OCI-LY7 (cell line): ENCODE measurements around the gene GALNT9. TPM values are rescaled to one million over a fixed set of nuclear protein-coding genes. Genes with fewer than 3 reads are reported as not detected.

Experiments used
- BruUV-seq: library from RNA; stranded (reverse); fragments of 400-500 nt; replicated peaks from 2 replicates; lab custom pipeline; 2021; lab: Mats Ljungman, UMichigan
- CTCF ChIA-PET: fragments of 300-600 bp; sonication (Branson Sonifier 250); formaldehyde crosslinking; loops from one replicate; lab custom pipeline; 2022; ENCODE audit warnings: antibody characterized with exemption; ENCODE audit not compliant: unreplicated experiment; lab: Charles Lee
- POLR2A ChIA-PET: fragments of 300-600 bp; sonication (Branson Sonifier 250); formaldehyde crosslinking; loops from one replicate; lab custom pipeline; 2022; ENCODE audit warnings: antibody characterized with exemption; lab: Charles Lee
- DNase-seq: peaks from one replicate; pipeline ENCODE4 v3.0.0-alpha.2; 2015; ENCODE audit warnings: low spot score
- H2AFZ ChIP-seq: fragments of 200-600 bp; sonication (generic), shearing (Covaris generic); 2 replicates; pipeline ENCODE4 v1.6.1; 2014; ENCODE audit warnings: mild to moderate bottlenecking, antibody characterized with exemption, low read length, moderate library complexity
- H3K27ac ChIP-seq: fragments of 200-600 bp; sonication (generic); 2 replicates; pipeline ENCODE4 v1.5.1; 2014; ENCODE audit warnings: mixed run types, low read depth, mild to moderate bottlenecking, moderate library complexity, low read length, inconsistent platforms; ENCODE audit not compliant: poor library complexity, severe bottlenecking
- H3K36me3 ChIP-seq: fragments of 200-600 bp; sonication (generic); 2 replicates; pipeline ENCODE4 v1.6.1; 2014; ENCODE audit warnings: mild to moderate bottlenecking, antibody characterized with exemption, low read length, moderate library complexity, mixed read lengths; ENCODE audit not compliant: insufficient read depth
- H3K4me1 ChIP-seq: fragments of 200-600 bp; sonication (generic); 2 replicates; pipeline ENCODE4 v1.5.1; 2014; ENCODE audit warnings: mild to moderate bottlenecking, low read length; ENCODE audit not compliant: insufficient read depth, poor library complexity, severe bottlenecking
- H3K4me2 ChIP-seq: fragments of 200-600 bp; sonication (generic); 2 replicates; pipeline ENCODE4 v1.6.1; 2014; ENCODE audit warnings: mild to moderate bottlenecking, low read length
- H3K4me3 ChIP-seq: fragments of 200-600 bp; sonication (generic); 2 replicates; pipeline ENCODE4 v1.5.1; 2014; ENCODE audit warnings: mild to moderate bottlenecking, low read depth, low read length; ENCODE audit not compliant: poor library complexity, severe bottlenecking
- H3K79me2 ChIP-seq: fragments of 200-600 bp; sonication (generic); 2 replicates; pipeline ENCODE4 v1.6.1; 2016; ENCODE audit warnings: low read depth, mild to moderate bottlenecking, low read length, moderate library complexity, mixed read lengths; ENCODE audit not compliant: insufficient read depth
- H3K9me2 ChIP-seq: fragments of 200-600 bp; sonication (generic); 2 replicates; pipeline ENCODE4 v1.6.1; 2016; ENCODE audit warnings: mild to moderate bottlenecking, low read length, mixed read lengths; ENCODE audit not compliant: insufficient read depth
- H3K9me3 ChIP-seq: fragments of 200-600 bp; sonication (generic); 2 replicates; pipeline ENCODE4 v1.6.1; 2014; ENCODE audit warnings: mild to moderate bottlenecking, mixed run types, low read length, mixed read lengths
- H4K20me1 ChIP-seq: fragments of 200-600 bp; sonication (generic); 2 replicates; pipeline ENCODE4 v1.6.1; 2014; ENCODE audit warnings: mild to moderate bottlenecking, antibody characterized with exemption, low read length, moderate library complexity, mixed read lengths; ENCODE audit not compliant: insufficient read depth
- CTCF ChIP-seq: fragments of 200-600 bp; sonication (generic); conservative IDR thresholded peaks from 2 replicates; pipeline ENCODE4 v1.5.1; 2014; ENCODE audit warnings: mild to moderate bottlenecking, antibody characterized with exemption, low read length, moderate library complexity, mixed read lengths
- EZH2phosphoT487 ChIP-seq: fragments of 200-600 bp; sonication (generic); IDR thresholded peaks from 2 replicates; pipeline ENCODE4 v1.6.1; 2018; ENCODE audit warnings: low read depth, borderline replicate concordance, mild to moderate bottlenecking, mixed run types, antibody characterized with exemption, low read length, moderate library complexity, mixed read lengths
- intact Hi-C: fragments of 100-400 bp; cut with micrococcal nuclease; formaldehyde crosslinking; loops from one replicate; pipeline ENCODE4 v1.10.0; 2022; ENCODE audit not compliant: unreplicated experiment
- total RNA-seq, 2 experiments: library from RNA; depleted of rRNA in 1 of 2; stranded (reverse); fragments of >200 nt in 1 of 2; shearing (Covaris generic) in 1 of 2; gene quantifications; 2 replicates each; pipeline ENCODE4 v1.2.3, GENCODE V29; 2014 to 2022

The GALNT9 gene
- total RNA-seq, 2 experiments from 2014 or later, result 0.28 TPM; not detected in 1

GRCh38 chr12:132294121-132295034, 35.0 kb downstream of the GALNT9 start:
- intact Hi-C loops, result no loop called here
- Histone ChIP-seq H3K36me3 (no peaks in the 10 kb centered on the region), H3K79me2 (no peaks in the 10 kb centered on the region), H3K4me1 (no peaks in the 10 kb centered on the region), H4K20me1 (no peaks in the 10 kb centered on the region), H3K4me2 (no peak overlapping the region), H3K4me3 (no peak overlapping the region), H3K9me2 (no peaks in the 10 kb centered on the region), H2AFZ (no peak overlapping the region), H3K9me3 (peaks cover 15% of the 10 kb centered on the region), H3K27ac (no peak overlapping the region)
- no TSS peak for BruUV-seq
- ChIA-PET CTCF (no interaction called here), POLR2A (no interaction called here)
- DNase-seq, result no peak
- TF ChIP-seq EZH2phosphoT487 (no peak), CTCF (no peak)

- no peak for TF ChIP-seq EZH2phosphoT487
- no peak for TF ChIP-seq CTCF
- DNase-seq, result no peak
- Histone ChIP-seq H3K36me3 (no peaks in the 10 kb centered on the region), H3K9me3 (peaks cover 11% of the 10 kb centered on the region; the same call in 1 of the 2 replicates), H3K9me2 (no peaks in the 10 kb centered on the region), H3K79me2 (no peaks in the 10 kb centered on the region), H4K20me1 (no peaks in the 10 kb centered on the region), H3K4me2 (no peak overlapping the region), H2AFZ (no peak overlapping the region), H3K4me3 (no peak overlapping the region), H3K27ac (no peak overlapping the region), H3K4me1 (no peaks in the 10 kb centered on the region)
- ChIA-PET CTCF (no interaction called here), POLR2A (no interaction called here)
- intact Hi-C loops, result no loop called here
- BruUV-seq, result no TSS peak
These were observed 36.8 kb downstream of the GALNT9 start for GRCh38 chr12:132292328-132293319.
